HepG2 (cell line): ENCODE measurements around the gene PARN. TPM values are rescaled to one million over a fixed set of nuclear protein-coding genes. Genes with fewer than 3 reads are reported as not detected.
A peak's percentile ranks its signal among the peaks of the same experiment; 100 is the strongest.

ENCODE experiments used
- AHDC1 ChIP-seq: sonication (generic); formaldehyde crosslinking; IDR thresholded peaks from 2 replicates; pipeline ENCODE4 v1.5.1; 2020; ENCODE audit warnings: mild to moderate bottlenecking, missing genetic modification reagents, borderline replicate concordance
- DMTF1 ChIP-seq: sonication (generic); formaldehyde crosslinking; IDR thresholded peaks from 2 replicates; pipeline ENCODE4 v1.4.0; 2020; ENCODE audit warnings: mild to moderate bottlenecking, missing genetic modification reagents
- NAIF1 ChIP-seq: sonication (generic); formaldehyde crosslinking; IDR thresholded peaks from 2 replicates; pipeline ENCODE4 v1.5.0; 2020; ENCODE audit warnings: mild to moderate bottlenecking, missing genetic modification reagents, borderline replicate concordance
- PRDM10 ChIP-seq: sonication (generic); formaldehyde crosslinking; IDR thresholded peaks from 2 replicates; pipeline ENCODE4 v1.4.0; 2020; ENCODE audit warnings: low read depth, missing genetic modification reagents
- RFX5 ChIP-seq: IDR thresholded peaks from 2 replicates; pipeline ENCODE4 v1.6.1; 2011; ENCODE audit warnings: low read depth, low read length, improper control_type of control experiment
- RNF219 ChIP-seq: sonication (generic); formaldehyde crosslinking; IDR thresholded peaks from 2 replicates; pipeline ENCODE4 v1.5.0; 2020; ENCODE audit warnings: mild to moderate bottlenecking, missing genetic modification reagents
- SNRNP70 ChIP-seq: fragments of 200-400 bp; formaldehyde crosslinking; IDR thresholded peaks from 2 replicates; pipeline ENCODE4 v1.6.1; 2017; ENCODE audit warnings: mild to moderate bottlenecking, low read depth, low read length, moderate library complexity
- TAF15 ChIP-seq: fragments of 200-400 bp; formaldehyde crosslinking; IDR thresholded peaks from one replicate; pipeline ENCODE4 v1.6.1; 2018; ENCODE audit warnings: mild to moderate bottlenecking, low read depth, low read length; ENCODE audit not compliant: poor library complexity, severe bottlenecking
- TBX3 ChIP-seq: fragments of 450-650 bp; IDR thresholded peaks from 2 replicates; pipeline ENCODE4 v1.6.1; 2017; ENCODE audit warnings: antibody characterized with exemption, mild to moderate bottlenecking, inconsistent platforms, borderline replicate concordance
- ZBTB34 ChIP-seq: sonication (generic); formaldehyde crosslinking; IDR thresholded peaks from 2 replicates; pipeline ENCODE4 v1.8.0; 2022; ENCODE audit warnings: mild to moderate bottlenecking, missing genetic modification reagents
- polyA plus RNA-seq, 8 experiments: library from polyadenylated mRNA; depleted of rRNA in 3 of 8; stranded (reverse) in 7 of 8; unstranded in 1 of 8; fragments of >200 nt; fragmentation: Illumina TruSeq in 4 of 8; extraction: Trizol in 4 of 8; gene quantifications; 2 replicates each; pipeline versions ENCODE4 v1.2.1 to v1.2.3, GENCODE V29; 2011 to 2016; ENCODE audit warnings: low read depth in 4 of 8, missing spikeins in 1 of 8, mixed read lengths in 1 of 8; ENCODE audit not compliant: insufficient read depth in 1 of 8
- total RNA-seq, 5 experiments: library from RNA; depleted of rRNA; stranded (reverse); fragments of >200 nt; fragmentation: Illumina TruSeq; extraction: Trizol; gene quantifications; 2 replicates each; pipeline ENCODE4 v1.2.3, GENCODE V29; 2016; ENCODE audit warnings: low read depth in 1 of 5

The PARN gene
- total and polyA plus RNA-seq, 2 of the 13 experiments (the other 11 are each of a cell fraction or from before 2014, with no cell fraction given), result 13.3 to 47.6 TPM

GRCh38 chr16:14405611-14406537, 224.2 kb downstream of the PARN start (continued):
- TF ChIP-seq PRDM10 (peak; percentile 27; the same call in 1 of the 2 replicates), NAIF1 (CRISPR knock-in tag) (no peak), AHDC1 (peak; percentile 75), DMTF1 (CRISPR knock-in tag) (no peak), RNF219 (0 out of 2 replicates have a peak, but pooled peaks have one; percentile 31), TBX3 (peak; percentile 57; the same call in 1 of the 2 replicates), SNRNP70 (no peak), TAF15 (peak; percentile 93), RFX5 (no peak), ZBTB34 (peak; percentile 75; the same call in 1 of the 2 replicates)
